Fibroblast of mammary gland (primary cell): Measurements from ENCODE around the gene SLC10A2.

Source experiments
- DNase-seq: peaks from one replicate; pipeline ENCODE4 v3.0.0-alpha.2; 2010; ENCODE audit warnings: low read depth
- H3K4me3 ChIP-seq: 2 replicates; pipeline ENCODE4 v1.5.1; 2011; ENCODE audit warnings: low read depth, mild to moderate bottlenecking, low read length, moderate library complexity; ENCODE audit not compliant: control insufficient read depth
- TF ChIP-seq, protein P1 (sequence below): conservative IDR thresholded peaks from 2 replicates; pipeline ENCODE4 v1.5.1; 2011; ENCODE audit warnings: low read depth, low read length, inconsistent platforms; ENCODE audit not compliant: control insufficient read depth, insufficient read depth

SLC10A2 gene

DNA sequence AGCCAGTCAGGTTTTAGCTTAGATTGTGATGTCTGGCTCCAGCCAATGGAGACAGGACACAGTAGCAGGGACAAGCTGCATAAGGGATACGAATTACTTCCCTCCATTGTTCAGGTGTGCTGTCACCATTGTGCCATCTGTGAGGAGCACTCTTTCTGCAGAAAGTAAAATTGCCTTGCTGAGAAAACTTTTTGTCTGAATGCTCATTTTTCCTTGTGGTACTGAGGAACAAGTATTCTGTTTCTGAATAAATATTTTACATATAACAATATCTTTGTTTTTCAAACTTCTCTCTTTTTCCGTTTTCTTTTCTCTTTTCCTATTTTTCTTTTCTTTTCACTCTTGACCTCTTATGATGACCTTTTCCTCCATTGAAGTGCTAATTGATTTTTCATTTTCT is 10.2 kb downstream of the SLC10A2 start:
- DNase-seq = no peak
- TF ChIP-seq, protein P1, sequence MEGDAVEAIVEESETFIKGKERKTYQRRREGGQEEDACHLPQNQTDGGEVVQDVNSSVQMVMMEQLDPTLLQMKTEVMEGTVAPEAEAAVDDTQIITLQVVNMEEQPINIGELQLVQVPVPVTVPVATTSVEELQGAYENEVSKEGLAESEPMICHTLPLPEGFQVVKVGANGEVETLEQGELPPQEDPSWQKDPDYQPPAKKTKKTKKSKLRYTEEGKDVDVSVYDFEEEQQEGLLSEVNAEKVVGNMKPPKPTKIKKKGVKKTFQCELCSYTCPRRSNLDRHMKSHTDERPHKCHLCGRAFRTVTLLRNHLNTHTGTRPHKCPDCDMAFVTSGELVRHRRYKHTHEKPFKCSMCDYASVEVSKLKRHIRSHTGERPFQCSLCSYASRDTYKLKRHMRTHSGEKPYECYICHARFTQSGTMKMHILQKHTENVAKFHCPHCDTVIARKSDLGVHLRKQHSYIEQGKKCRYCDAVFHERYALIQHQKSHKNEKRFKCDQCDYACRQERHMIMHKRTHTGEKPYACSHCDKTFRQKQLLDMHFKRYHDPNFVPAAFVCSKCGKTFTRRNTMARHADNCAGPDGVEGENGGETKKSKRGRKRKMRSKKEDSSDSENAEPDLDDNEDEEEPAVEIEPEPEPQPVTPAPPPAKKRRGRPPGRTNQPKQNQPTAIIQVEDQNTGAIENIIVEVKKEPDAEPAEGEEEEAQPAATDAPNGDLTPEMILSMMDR = no peak
- no peak overlapping the region for H3K4me3 ChIP-seq

DNA sequence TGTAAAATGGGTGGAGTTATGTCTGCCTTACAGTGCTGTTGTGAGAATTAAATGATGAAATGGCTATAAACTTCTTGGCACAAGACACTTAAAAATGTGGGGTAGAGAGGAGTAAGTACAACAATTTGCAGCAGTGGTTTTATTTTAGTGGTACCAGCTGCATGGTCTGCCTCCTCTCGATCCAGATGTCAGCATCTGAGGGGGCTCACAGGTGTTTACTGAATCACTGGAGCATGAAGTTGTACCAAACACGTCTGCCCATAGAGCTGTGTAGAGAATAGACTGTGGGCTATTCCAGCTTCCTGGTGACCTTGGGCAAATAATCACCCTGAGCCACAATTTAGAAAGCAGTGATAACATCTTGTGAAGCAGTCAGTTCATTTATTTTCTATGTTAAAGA is 11.1 kb downstream of the SLC10A2 start:
- no peak for DNase-seq
- TF ChIP-seq, protein P1 = no peak
- H3K4me3 ChIP-seq = no peak overlapping the region

DNA sequence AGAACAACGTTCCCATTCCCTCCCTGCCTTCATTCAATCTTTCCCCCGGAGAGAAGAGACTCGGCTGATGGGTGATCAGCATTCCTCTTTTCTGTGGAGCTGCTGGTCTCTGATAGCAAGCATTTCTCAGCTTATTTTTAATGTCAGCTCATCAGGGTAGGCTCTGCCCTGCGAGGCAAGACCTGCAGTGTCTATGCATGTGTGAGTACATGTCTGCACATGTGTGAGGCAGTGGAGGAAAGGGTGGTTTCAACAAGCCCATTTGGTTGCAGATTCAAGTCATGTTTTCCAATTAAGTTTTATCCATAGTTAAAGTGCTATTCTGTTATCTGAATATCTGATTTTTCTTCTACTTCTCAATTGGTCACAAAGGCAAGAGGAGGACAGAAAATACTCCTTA is 19.5 kb downstream of the SLC10A2 start:
- TF ChIP-seq, protein P1 = no peak
- DNase-seq = no peak

DNA sequence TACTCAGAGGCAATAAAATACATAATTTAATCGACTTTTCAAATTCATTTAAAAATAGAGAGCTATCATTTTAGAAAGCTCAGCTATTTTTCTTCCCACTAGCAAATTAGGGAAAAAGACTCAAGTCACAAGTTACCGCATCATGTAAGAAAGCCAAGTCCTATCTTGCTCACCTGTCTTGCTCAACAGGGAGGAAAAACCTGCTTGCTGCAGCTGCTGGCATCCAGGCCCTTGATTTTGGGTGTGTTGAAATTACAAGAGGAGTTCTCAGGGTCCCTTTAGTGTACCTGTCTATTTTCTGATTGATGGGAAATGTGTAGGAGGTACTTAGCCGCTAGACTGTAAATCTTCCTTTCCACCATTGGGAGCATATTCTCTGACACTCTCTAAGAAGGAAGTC is 22.2 kb downstream of the SLC10A2 start:
- TF ChIP-seq, protein P1 = no peak
- no peak overlapping the region for H3K4me3 ChIP-seq
- DNase-seq = no peak

More for the DNA sequence above, 19.5 kb downstream of the SLC10A2 start:
- H3K4me3 ChIP-seq = no peak overlapping the region

DNA sequence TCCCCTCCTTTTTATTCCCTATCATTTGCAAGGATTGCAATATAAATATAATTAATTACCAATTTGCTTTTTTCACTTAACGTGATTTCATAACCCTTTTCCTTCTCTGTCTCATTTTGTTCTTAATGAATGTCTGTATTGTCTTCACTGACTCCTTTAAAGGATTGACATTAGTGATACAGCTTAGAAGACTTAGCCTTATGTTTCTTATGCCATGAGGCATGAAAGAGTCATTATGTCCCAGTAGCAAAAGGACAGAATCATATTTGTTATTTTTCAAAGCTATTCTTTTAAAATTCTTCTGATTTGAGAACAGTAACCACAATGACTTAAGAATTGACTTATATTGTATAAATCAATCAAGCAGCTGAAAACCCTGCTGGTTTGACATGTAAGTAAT is 26.2 kb downstream of the SLC10A2 start:
- DNase-seq = no peak
- TF ChIP-seq, protein P1 = no peak
- no peak overlapping the region for H3K4me3 ChIP-seq

DNA sequence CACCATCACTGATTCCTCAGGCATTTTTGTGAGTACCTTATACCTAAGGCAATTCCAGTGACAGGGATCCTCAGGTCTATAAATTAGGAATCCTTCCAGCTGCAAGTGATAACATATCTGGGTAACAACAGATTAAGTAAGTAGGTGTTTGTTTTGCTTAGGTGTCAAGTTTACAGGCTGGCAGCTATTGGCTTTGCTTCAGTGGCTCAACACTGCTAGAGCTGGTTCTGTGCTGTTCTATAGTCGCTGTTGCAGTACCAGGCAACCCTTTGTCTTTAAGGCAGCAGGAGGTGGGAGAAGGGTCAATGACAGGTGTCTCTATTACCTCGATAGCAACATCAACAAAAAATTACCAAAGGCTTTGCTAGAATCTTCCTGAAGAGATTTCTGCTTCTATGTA is 27.0 kb downstream of the SLC10A2 start:
- no peak for DNase-seq
- no peak overlapping the region for H3K4me3 ChIP-seq
- TF ChIP-seq, protein P1 = no peak

DNA sequence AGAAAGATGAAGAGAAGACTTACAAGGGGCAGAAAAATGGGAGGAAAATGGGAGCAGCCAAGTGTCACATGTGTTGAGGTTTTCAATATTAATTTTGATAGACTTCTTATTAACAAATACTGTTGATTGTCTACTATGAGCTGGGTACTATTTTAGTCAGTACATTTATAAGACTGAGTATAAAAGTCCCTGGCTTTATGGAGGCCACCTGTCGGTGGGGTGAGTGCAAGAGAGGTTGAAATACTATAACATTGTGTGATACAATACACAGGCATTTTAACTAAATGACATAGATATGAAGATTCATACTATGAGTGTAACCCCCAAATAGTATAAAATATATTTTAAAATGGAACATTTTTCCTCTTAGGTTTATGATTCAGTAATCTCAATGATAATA is 29.9 kb downstream of the SLC10A2 start:
- no peak overlapping the region for H3K4me3 ChIP-seq
- DNase-seq = no peak
- TF ChIP-seq, protein P1 = no peak
